CD14-positive monocyte (primary cell): ENCODE results near the gene CUX1. TPM values are rescaled to one million over a fixed set of nuclear protein-coding genes. Genes with fewer than 3 reads are reported as not detected.
A peak's percentile ranks its signal among the peaks of the same experiment; 100 is the strongest.

Experiments
- DNase-seq, 3 donors: peaks; one replicate each; pipeline ENCODE4 v3.0.0-alpha.2; 2011 to 2022
- H2AFZ ChIP-seq: 2 replicates; pipeline ENCODE4 v1.6.0; 2012; ENCODE audit warnings: mild to moderate bottlenecking, low read depth, low read length, inconsistent platforms; ENCODE audit not compliant: insufficient read depth, poor library complexity, severe bottlenecking
- H3K27ac ChIP-seq, 2 donors: 1 replicate in 1 of 2; 2 replicates in 1 of 2; pipeline ENCODE4 v1.5.1; 2012 to 2013; ENCODE audit warnings: low read length in 2 of 2, control low read depth in 1 of 2, inconsistent platforms in 1 of 2, low read depth in 1 of 2, mild to moderate bottlenecking in 1 of 2
- H3K27me3 ChIP-seq, 2 donors: one replicate each; pipeline versions ENCODE4 v1.6.0 to v1.6.1; 2011 to 2013; ENCODE audit warnings: low read length in 2 of 2; ENCODE audit not compliant: control insufficient read depth in 2 of 2, insufficient read depth in 2 of 2
- H3K36me3 ChIP-seq, 2 donors: replicated peaks in 1 of 2; 1 replicate in 1 of 2; 2 replicates in 1 of 2; pipeline versions ENCODE4 v1.5.1 to v1.6.1; 2012 to 2013; ENCODE audit warnings: low read length in 2 of 2, control low read depth in 1 of 2, inconsistent platforms in 1 of 2, mild to moderate bottlenecking in 1 of 2; ENCODE audit not compliant: insufficient read depth in 2 of 2, control insufficient read depth in 1 of 2
- H3K4me1 ChIP-seq, 2 donors: 1 replicate in 1 of 2; 2 replicates in 1 of 2; pipeline versions ENCODE4 v1.5.1 to v1.6.1; 2012 to 2013; ENCODE audit warnings: low read length in 2 of 2, control low read depth in 1 of 2, inconsistent platforms in 1 of 2, mild to moderate bottlenecking in 1 of 2, moderate library complexity in 1 of 2; ENCODE audit not compliant: insufficient read depth in 2 of 2, control insufficient read depth in 1 of 2
- H3K4me2 ChIP-seq: replicated peaks from 2 replicates; pipeline ENCODE3; 2012; ENCODE audit warnings: low read length, moderate library complexity, mild to moderate bottlenecking; ENCODE audit not compliant: poor library complexity, severe bottlenecking; ENCODE audit errors: extremely low read depth
- H3K4me3 ChIP-seq, 3 experiments: fragments of 200-600 bp in 1 of 3; sonication (generic) in 1 of 3; replicated peaks in 1 of 3; 1 replicate in 2 of 3; 2 replicates in 1 of 3; pipeline ENCODE4 v1.5.1; 2011 to 2013; ENCODE audit warnings: low read length in 3 of 3, mild to moderate bottlenecking in 3 of 3, control low read depth in 2 of 3, low read depth in 2 of 3, inconsistent platforms in 1 of 3, moderate library complexity in 1 of 3
- H3K79me2 ChIP-seq: 2 replicates; pipeline ENCODE4 v1.6.0; 2012; ENCODE audit warnings: mild to moderate bottlenecking, control low read depth, inconsistent platforms, low read length, moderate library complexity; ENCODE audit not compliant: insufficient read depth
- H3K9ac ChIP-seq: 2 replicates; pipeline ENCODE4 v1.6.0; 2017; ENCODE audit warnings: low read length, mild to moderate bottlenecking; ENCODE audit not compliant: insufficient read depth, poor library complexity, severe bottlenecking
- H3K9me3 ChIP-seq, 2 donors: replicated peaks in 1 of 2; 1 replicate in 1 of 2; 2 replicates in 1 of 2; pipeline versions ENCODE4 v1.5.1 to v1.6.1; 2012 to 2013; ENCODE audit warnings: low read length in 2 of 2, control low read depth in 1 of 2; ENCODE audit not compliant: control insufficient read depth in 1 of 2, insufficient read depth in 1 of 2
- H4K20me1 ChIP-seq: 2 replicates; pipeline ENCODE4 v1.6.0; 2012; ENCODE audit warnings: mild to moderate bottlenecking, low read length, control low read depth, moderate library complexity; ENCODE audit not compliant: insufficient read depth
- H3K27ac Mint-ChIP-seq, 7 donors: one replicate each; pipeline ENCODE4 v1.8.0; 2020; ENCODE audit warnings: mild to moderate bottlenecking in 7 of 7, mixed read lengths in 7 of 7, moderate library complexity in 6 of 7, inconsistent platforms in 2 of 7
- H3K27me3 Mint-ChIP-seq, 3 donors: one replicate each; pipeline ENCODE4 v1.8.0; 2021 to 2022; ENCODE audit warnings: low read depth in 3 of 3, mild to moderate bottlenecking in 3 of 3, mixed read lengths in 3 of 3, moderate library complexity in 3 of 3, inconsistent platforms in 1 of 3
- H3K36me3 Mint-ChIP-seq, 2 donors: one replicate each; pipeline ENCODE4 v1.8.0; 2020; ENCODE audit warnings: mixed read lengths in 2 of 2, inconsistent platforms in 1 of 2, mild to moderate bottlenecking in 1 of 2
- H3K4me1 Mint-ChIP-seq: one replicate; pipeline ENCODE4 v1.8.0; 2020; ENCODE audit warnings: mild to moderate bottlenecking, mixed read lengths
- H3K4me3 Mint-ChIP-seq, 2 donors: one replicate each; pipeline ENCODE4 v1.8.0; 2020; ENCODE audit warnings: mild to moderate bottlenecking in 2 of 2, mixed read lengths in 2 of 2, moderate library complexity in 1 of 2
- H3K9me3 Mint-ChIP-seq, 7 donors: one replicate each; pipeline ENCODE4 v1.8.0; 2020 to 2022; ENCODE audit warnings: mixed read lengths in 7 of 7, mild to moderate bottlenecking in 6 of 7, moderate library complexity in 6 of 7, inconsistent platforms in 2 of 7
- WGBS: methylation state at CpG from one replicate; pipeline ENCODE4 v1.1.5; 2013; ENCODE audit warnings: missing lambda C conversion rate; ENCODE audit not compliant: insufficient coverage; 5-methylcytosine and 5-hydroxymethylcytosine counted together
- intact Hi-C, 2 donors: fragments of 100-400 bp; cut with micrococcal nuclease; formaldehyde crosslinking; loops; one replicate each; pipeline versions ENCODE4 v1.15.0 to v1.15.1; 2023
- polyA plus RNA-seq, 3 donors: library from polyadenylated mRNA; depleted of rRNA in 1 of 3; unstranded in 2 of 3; stranded (reverse) in 1 of 3; fragments of 300-500 nt in 2 of 3; fragments of >200 nt in 1 of 3; fragmentation: Illumina TruSeq in 2 of 3; gene quantifications; 1 replicate in 2 of 3; 2 replicates in 1 of 3; pipeline ENCODE4 v1.2.3, GENCODE V29; 2012 to 2021
- TF ChIP-seq, protein P1 (sequence below): fragments of 200-600 bp; IDR thresholded peaks from one replicate; pipeline ENCODE4 v1.8.0; 2022; ENCODE audit warnings: antibody characterized with exemption, mild to moderate bottlenecking

Gene CUX1
- polyA plus RNA-seq, 3 donors = 17.6 to 38.0 (median 28.0) TPM

DNA sequence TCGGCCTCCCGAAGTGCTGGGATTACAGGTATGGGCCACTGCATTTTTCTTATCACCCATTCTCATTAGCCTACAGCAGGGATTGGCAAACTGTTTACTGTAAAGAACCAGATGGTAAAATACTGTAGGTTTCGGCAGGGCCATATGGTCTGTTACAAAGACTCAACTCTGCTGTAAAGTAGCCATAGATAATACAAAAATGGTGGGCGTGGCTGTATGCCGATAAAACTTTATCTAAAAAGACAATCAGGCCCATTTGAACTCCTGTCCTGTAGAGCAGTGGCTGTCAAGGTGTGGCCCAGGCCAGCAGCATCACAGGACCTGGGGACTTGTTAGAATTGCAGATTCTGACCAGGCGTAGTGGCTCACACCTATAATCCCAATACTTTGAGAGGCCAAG lies 134.3 kb downstream of the CUX1 start:
- no peaks in the 10 kb centered on the region for H3K36me3 ChIP-seq
- H2AFZ ChIP-seq = no peak overlapping the region
- no peak overlapping the region for H3K4me3 ChIP-seq
- intact Hi-C loops = loop anchor here in 1 of 2 donors (10.0 kb wide), 1 partner anchor 87 kb away; no protein-coding TSS in a partner anchor
- H3K27me3 ChIP-seq = no peaks in the 10 kb centered on the region
- Mint-ChIP-seq H3K27me3 (no peaks in the 10 kb centered on the region), H3K27ac (peak overlapping the region in 2 of 7 donors; percentile 32 to 38), H3K4me1 (peaks cover 28% of the 10 kb centered on the region), H3K4me3 (no peak overlapping the region), H3K9me3 (no peaks in the 10 kb centered on the region), H3K36me3 (peaks cover 2 to 18% of the 10 kb centered on the region in 2 donors)
- H3K4me1 ChIP-seq = peaks cover 20 to 32% of the 10 kb centered on the region in 2 donors
- TF ChIP-seq, protein P1, sequence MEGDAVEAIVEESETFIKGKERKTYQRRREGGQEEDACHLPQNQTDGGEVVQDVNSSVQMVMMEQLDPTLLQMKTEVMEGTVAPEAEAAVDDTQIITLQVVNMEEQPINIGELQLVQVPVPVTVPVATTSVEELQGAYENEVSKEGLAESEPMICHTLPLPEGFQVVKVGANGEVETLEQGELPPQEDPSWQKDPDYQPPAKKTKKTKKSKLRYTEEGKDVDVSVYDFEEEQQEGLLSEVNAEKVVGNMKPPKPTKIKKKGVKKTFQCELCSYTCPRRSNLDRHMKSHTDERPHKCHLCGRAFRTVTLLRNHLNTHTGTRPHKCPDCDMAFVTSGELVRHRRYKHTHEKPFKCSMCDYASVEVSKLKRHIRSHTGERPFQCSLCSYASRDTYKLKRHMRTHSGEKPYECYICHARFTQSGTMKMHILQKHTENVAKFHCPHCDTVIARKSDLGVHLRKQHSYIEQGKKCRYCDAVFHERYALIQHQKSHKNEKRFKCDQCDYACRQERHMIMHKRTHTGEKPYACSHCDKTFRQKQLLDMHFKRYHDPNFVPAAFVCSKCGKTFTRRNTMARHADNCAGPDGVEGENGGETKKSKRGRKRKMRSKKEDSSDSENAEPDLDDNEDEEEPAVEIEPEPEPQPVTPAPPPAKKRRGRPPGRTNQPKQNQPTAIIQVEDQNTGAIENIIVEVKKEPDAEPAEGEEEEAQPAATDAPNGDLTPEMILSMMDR = no peak
- DNase-seq = no peak
- peaks cover 68% of the 10 kb centered on the region for H3K79me2 ChIP-seq
- H3K27ac ChIP-seq = no peak overlapping the region
- no peak overlapping the region for H3K4me2 ChIP-seq
- no peaks in the 10 kb centered on the region for H3K9me3 ChIP-seq
- WGBS = no CpG with 5 or more reads among the region's 6 CpGs
- no peak overlapping the region for H3K9ac ChIP-seq
- H4K20me1 ChIP-seq = peaks cover 96% of the 10 kb centered on the region

DNA sequence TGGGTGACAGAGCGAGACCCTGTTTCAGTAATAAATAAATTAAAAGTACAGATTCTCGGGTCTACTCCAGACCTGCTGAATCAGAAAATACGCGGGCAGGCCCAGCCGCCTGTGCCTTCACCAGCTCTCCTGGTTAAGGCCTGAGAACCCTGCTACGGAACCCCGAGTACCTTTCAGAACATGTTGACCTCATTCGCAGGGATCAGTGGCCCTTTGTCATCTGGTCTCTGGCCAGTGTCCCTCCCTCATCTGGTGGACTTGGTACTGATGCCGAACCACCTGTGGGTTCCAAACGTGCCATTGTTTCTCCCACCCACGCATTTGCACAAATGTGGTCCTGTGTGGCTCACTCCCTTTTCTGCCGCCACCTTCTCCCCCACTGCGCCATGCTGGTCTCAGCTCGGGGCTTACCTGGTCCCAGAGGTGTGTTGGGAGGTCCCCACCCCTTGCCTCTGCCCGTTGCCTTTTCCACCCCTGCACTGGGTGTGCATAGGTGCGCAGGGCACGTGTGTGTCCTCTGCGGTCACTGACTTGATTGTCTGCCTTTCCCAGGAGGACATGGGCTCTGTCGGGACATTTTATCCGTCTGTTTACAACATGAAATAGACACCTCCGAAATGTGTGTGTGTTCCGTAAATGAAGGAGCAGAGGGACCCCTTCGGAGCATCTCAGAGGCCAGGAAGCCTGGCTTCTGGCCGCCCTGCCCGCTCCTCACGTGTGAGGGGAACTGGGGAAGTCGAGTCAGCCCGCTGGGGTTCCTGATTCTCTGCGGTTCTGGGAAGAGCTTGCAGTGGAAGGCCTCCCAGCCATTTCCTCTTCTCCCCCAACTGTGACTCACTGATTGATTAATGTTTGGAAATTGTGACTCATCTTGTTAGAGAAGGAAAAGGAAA lies 135.2 kb downstream of the CUX1 start:
- Histone ChIP-seq H3K27me3 (no peaks in the 10 kb centered on the region), H3K4me2 (peak overlapping the region; percentile 19), H3K36me3 (no peaks in the 10 kb centered on the region), H3K79me2 (peaks cover 66% of the 10 kb centered on the region), H2AFZ (no peak overlapping the region), H4K20me1 (peaks cover 95% of the 10 kb centered on the region), H3K9me3 (no peaks in the 10 kb centered on the region), H3K4me3 (no peak overlapping the region), H3K9ac (no peak overlapping the region), H3K27ac (peak overlapping the region in 1 of 2 donors; percentile 75), H3K4me1 (peaks cover 20 to 32% of the 10 kb centered on the region in 2 donors)
- Mint-ChIP-seq H3K27ac (peak overlapping the region; percentile 70 to 88 (median 79)), H3K27me3 (no peaks in the 10 kb centered on the region), H3K36me3 (peaks cover 2 to 17% of the 10 kb centered on the region in 2 donors), H3K4me3 (no peak overlapping the region), H3K9me3 (no peaks in the 10 kb centered on the region), H3K4me1 (peaks cover 28% of the 10 kb centered on the region)
- intact Hi-C loops = loop anchor here in 1 of 2 donors (10.0 kb wide), 1 partner anchor 88 kb away; no protein-coding TSS in a partner anchor
- 88% methylated on average over 19 of the region's 29 CpGs for WGBS
- TF ChIP-seq, protein P1 = no peak
- peak; percentile 46 to 92 (median 75) for DNase-seq
